HEK293T (cell line): ENCODE measurements around the gene SLC38A10.

Source experiments
- CTCF ChIA-PET: fragments of 350-600 bp; formaldehyde crosslinking; extraction: SDS; loops from one replicate; lab custom pipeline; 2021; ENCODE audit warnings: antibody characterized with exemption, inconsistent platforms; lab: Yijun Ruan, JAX
- POLR2A ChIA-PET: fragments of 350-600 bp; formaldehyde crosslinking; extraction: SDS; loops from one replicate; lab custom pipeline; 2020; ENCODE audit warnings: antibody characterized with exemption, inconsistent platforms; lab: Yijun Ruan, JAX
- DNase-seq: peaks from one replicate; pipeline ENCODE4 v3.0.0; 2012; ENCODE audit warnings: mixed read lengths; ENCODE audit errors: extremely low spot score
- ARNT ChIP-seq: fragments of 450-650 bp; IDR thresholded peaks from 2 replicates; pipeline ENCODE4 v1.6.1; 2017; ENCODE audit warnings: mild to moderate bottlenecking
- BHLHE40 ChIP-seq: fragments of 450-650 bp; IDR thresholded peaks from 2 replicates; pipeline ENCODE4 v1.6.1; 2016; ENCODE audit warnings: mild to moderate bottlenecking, moderate library complexity, borderline replicate concordance
- CTBP1 ChIP-seq: fragments of 450-650 bp; IDR thresholded peaks from 2 replicates; pipeline ENCODE4 v1.6.1; 2016; ENCODE audit warnings: borderline replicate concordance
- ELF4 ChIP-seq: fragments of 450-650 bp; IDR thresholded peaks from 2 replicates; pipeline ENCODE4 v1.6.1; 2017; ENCODE audit warnings: antibody characterized with exemption
- FOXA1 ChIP-seq: fragments of 450-650 bp; IDR thresholded peaks from 2 replicates; pipeline ENCODE4 v1.6.1; 2016; ENCODE audit warnings: mild to moderate bottlenecking
- FOXK2 ChIP-seq: fragments of 450-650 bp; IDR thresholded peaks from 2 replicates; pipeline ENCODE4 v1.6.1; 2016; ENCODE audit warnings: mild to moderate bottlenecking
- FOXM1 ChIP-seq: fragments of 450-650 bp; IDR thresholded peaks from 2 replicates; pipeline ENCODE4 v1.6.1; 2017; ENCODE audit warnings: mild to moderate bottlenecking, borderline replicate concordance
- HDGF ChIP-seq: fragments of 450-650 bp; IDR thresholded peaks from 2 replicates; pipeline ENCODE4 v1.6.1; 2017; ENCODE audit warnings: antibody characterized with exemption, borderline replicate concordance
- L3MBTL2 ChIP-seq: fragments of 450-650 bp; conservative IDR thresholded peaks from 2 replicates; pipeline ENCODE4 v1.6.1; 2016; ENCODE audit warnings: mild to moderate bottlenecking
- LEF1 ChIP-seq: fragments of 450-650 bp; IDR thresholded peaks from 2 replicates; pipeline ENCODE4 v1.6.1; 2017; ENCODE audit warnings: mild to moderate bottlenecking, borderline replicate concordance
- NFRKB ChIP-seq: fragments of 450-650 bp; IDR thresholded peaks from 2 replicates; pipeline ENCODE4 v1.6.1; 2016; ENCODE audit warnings: mild to moderate bottlenecking, moderate library complexity
- PKNOX1 ChIP-seq: fragments of 450-650 bp; IDR thresholded peaks from 2 replicates; pipeline ENCODE4 v1.6.1; 2016
- SP1 ChIP-seq: fragments of 450-650 bp; IDR thresholded peaks from 2 replicates; pipeline ENCODE4 v1.6.1; 2017
- SUZ12 ChIP-seq: fragments of 450-650 bp; IDR thresholded peaks from 2 replicates; pipeline ENCODE4 v1.6.1; 2016; ENCODE audit warnings: mild to moderate bottlenecking
- TARDBP ChIP-seq: fragments of 450-650 bp; IDR thresholded peaks from 2 replicates; pipeline ENCODE4 v1.6.1; 2016
- ZNF384 ChIP-seq: fragments of 450-650 bp; IDR thresholded peaks from 2 replicates; pipeline ENCODE4 v1.6.1; 2016

SLC38A10 gene

GRCh38 chr17:81219476-81220180 lies 75.5 kb downstream of the SLC38A10 start:
- CTCF ChIA-PET, result interaction anchor here (0.5 kb wide), 1 partner anchor 829 kb away, joined by 4 read pairs; no protein-coding TSS in a partner anchor
- TF ChIP-seq BHLHE40, result no peak
- TF ChIP-seq PKNOX1, result no peak
- no peak for TF ChIP-seq FOXM1
- TF ChIP-seq ARNT, result no peak
- TF ChIP-seq FOXA1, result no peak
- no peak for TF ChIP-seq ELF4
- TF ChIP-seq NFRKB, result no peak
- TF ChIP-seq SUZ12, result no peak
- TF ChIP-seq ZNF384, result no peak
- no peak for TF ChIP-seq LEF1
- POLR2A ChIA-PET, result no interaction called here
- DNase-seq, result no peak

GRCh38 chr17:81218991-81219390 lies 76.1 kb downstream of the SLC38A10 start:
- ChIA-PET CTCF (no interaction called here), POLR2A (no interaction called here)
- DNase-seq, result no peak

GRCh38 chr17:81218459-81218858 lies 76.6 kb downstream of the SLC38A10 start:
- CTCF ChIA-PET, result no interaction called here
- no peak for DNase-seq
- POLR2A ChIA-PET, result no interaction called here
- TF ChIP-seq NFRKB (no peak), TARDBP (no peak), SP1 (no peak), FOXM1 (no peak), ZNF384 (no peak), ELF4 (no peak), BHLHE40 (no peak), LEF1 (no peak), HDGF (no peak), CTBP1 (no peak), SUZ12 (no peak), FOXA1 (no peak), ARNT (no peak), FOXK2 (no peak), L3MBTL2 (no peak), PKNOX1 (no peak)

More at GRCh38 chr17:81218991-81219390, 76.1 kb downstream of the SLC38A10 start:
- no peak for TF ChIP-seq ELF4
- no peak for TF ChIP-seq FOXA1
- TF ChIP-seq FOXM1, result no peak
- TF ChIP-seq BHLHE40, result no peak
- no peak for TF ChIP-seq CTBP1
- TF ChIP-seq FOXK2, result no peak
- TF ChIP-seq ZNF384, result no peak
- TF ChIP-seq ARNT, result no peak
- TF ChIP-seq TARDBP, result no peak
- TF ChIP-seq SP1, result no peak
- no peak for TF ChIP-seq HDGF
- no peak for TF ChIP-seq LEF1
- TF ChIP-seq PKNOX1, result no peak

GRCh38 chr17:81217491-81217890 lies 77.6 kb downstream of the SLC38A10 start:
- ChIA-PET CTCF (no interaction called here), POLR2A (no interaction called here)
- no peak for TF ChIP-seq FOXA1
- TF ChIP-seq NFRKB, result no peak
- TF ChIP-seq PKNOX1, result no peak
- TF ChIP-seq CTBP1, result no peak
- no peak for TF ChIP-seq LEF1
- no peak for TF ChIP-seq ELF4
- TF ChIP-seq ZNF384, result no peak
- TF ChIP-seq SP1, result no peak
- TF ChIP-seq BHLHE40, result no peak
- TF ChIP-seq TARDBP, result no peak
- TF ChIP-seq SUZ12, result no peak
- no peak for TF ChIP-seq HDGF
- TF ChIP-seq FOXM1, result no peak
- no peak for TF ChIP-seq FOXK2
- no peak for TF ChIP-seq ARNT
- TF ChIP-seq L3MBTL2, result no peak
- DNase-seq, result no peak

- CTCF ChIA-PET, result no interaction called here
- no peak for TF ChIP-seq SP1
- no peak for TF ChIP-seq ZNF384
- TF ChIP-seq SUZ12, result no peak
- no peak for TF ChIP-seq PKNOX1
- TF ChIP-seq LEF1, result no peak
- TF ChIP-seq ARNT, result no peak
- TF ChIP-seq TARDBP, result no peak
- no peak for TF ChIP-seq CTBP1
- POLR2A ChIA-PET, result no interaction called here
- DNase-seq, result no peak
These were observed 81.1 kb downstream of the SLC38A10 start for GRCh38 chr17:81213978-81214377.
